SH-SY5Y (cell line): ENCODE data around the gene PMM1.

Experiments used
- GATA2 ChIP-seq: IDR thresholded peaks from 2 replicates; pipeline ENCODE4 v1.6.1; 2011; ENCODE audit warnings: mild to moderate bottlenecking, low read depth, low read length
- GATA3 ChIP-seq: IDR thresholded peaks from 2 replicates; pipeline ENCODE4 v1.6.1; 2011; ENCODE audit warnings: low read depth, mild to moderate bottlenecking, low read length, moderate library complexity

- no peak for TF ChIP-seq GATA3
- no peak for TF ChIP-seq GATA2
Measured at GRCh38 chr22:41585898-41586297, 3.7 kb downstream of the PMM1 start.
